Measurements from ENCODE around the gene MSH5. TPM values are rescaled to one million over a fixed set of nuclear protein-coding genes. Genes with fewer than 3 reads are reported as not detected.
A peak's percentile ranks its signal among the peaks of the same experiment; 100 is the strongest.

The MSH5 gene
- total and polyA plus RNA-seq, 2 of the 13 experiments (the other 11 are each of a cell fraction or from before 2014, with no cell fraction given) = 10.2 to 38.7 TPM

DNA sequence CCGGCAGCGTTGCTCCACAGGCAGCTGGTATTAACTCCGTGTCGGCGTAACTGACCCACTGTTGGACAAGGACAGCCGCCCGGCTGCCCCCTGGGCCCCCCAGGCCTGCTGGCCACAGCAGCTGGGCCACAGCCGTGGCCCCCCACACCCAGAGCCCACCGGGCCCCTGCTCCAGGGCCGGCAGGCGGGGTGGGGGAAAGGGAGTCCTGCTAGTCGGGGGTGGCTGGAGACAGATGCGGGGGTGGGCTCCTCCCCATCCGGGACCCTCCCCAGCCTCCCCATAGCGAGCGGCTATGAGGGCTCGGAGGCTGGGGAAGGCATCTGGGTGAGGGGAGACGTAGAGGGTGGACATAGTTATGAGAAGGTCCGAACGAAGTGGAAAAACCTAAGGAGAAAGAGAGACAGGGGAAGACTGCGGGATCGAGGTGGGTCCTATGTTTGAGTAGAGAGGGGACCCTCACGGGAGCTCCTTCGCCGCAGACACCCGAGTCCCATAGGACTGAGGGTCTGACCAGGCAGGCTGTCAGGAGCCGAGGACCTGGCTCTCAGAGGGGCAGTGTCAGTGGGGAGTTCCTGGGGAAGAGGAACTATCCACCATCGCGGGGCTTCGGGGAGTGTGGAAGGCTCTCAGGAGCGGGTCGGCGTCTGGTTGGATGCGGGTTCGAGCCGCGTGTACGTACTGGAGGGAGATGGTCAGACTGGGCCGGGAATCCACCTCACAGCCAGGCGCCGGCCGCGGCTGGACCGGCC is 55.2 kb downstream of the MSH5 start (continued):
- TF ChIP-seq ZNF275 (CRISPR knock-in tag; IDR thresholded peaks at IDR 0.05; ENCODE audit: borderline replicate concordance) (0 out of 2 replicates have a peak, but pooled peaks have one; percentile 10), KDM5A (IDR thresholded peaks at IDR 0.05; ENCODE audit: borderline replicate concordance, low read length) (peak; percentile 74), ZFP91 (CRISPR knock-in tag; IDR thresholded peaks at IDR 0.05; ENCODE audit: borderline replicate concordance) (no peak; the same call in 1 of the 2 replicates), YY1 (IDR thresholded peaks at IDR 0.05; ENCODE audit: insufficient read depth, insufficient replicate concordance, low read depth, low read length) (no peak), ZFP82 (CRISPR knock-in tag; IDR thresholded peaks at IDR 0.05; ENCODE audit: borderline replicate concordance) (no peak), ZNF569 (CRISPR knock-in tag; IDR thresholded peaks at IDR 0.05; ENCODE audit: borderline replicate concordance) (no peak), ZNF3 (CRISPR knock-in tag; IDR thresholded peaks at IDR 0.05) (no peak), NCOA2 (CRISPR knock-in tag; IDR thresholded peaks at IDR 0.05) (no peak), ELF1 (CRISPR knock-in tag; IDR thresholded peaks at IDR 0.05) (no peak), HNF1B (CRISPR knock-in tag; IDR thresholded peaks at IDR 0.05) (peak; percentile 42; the same call in 1 of the 2 replicates), NCOR1 (IDR thresholded peaks at IDR 0.05; ENCODE audit: borderline replicate concordance, low read length) (no peak), U2AF1 (optimal IDR thresholded peaks at IDR 0.05; ENCODE audit: low read depth, low read length) (no peak), NBN (conservative IDR thresholded peaks at IDR 0.05) (no peak), GABPB1 (CRISPR knock-in tag; IDR thresholded peaks at IDR 0.05) (no peak)
- TF ChIP-seq, protein P1, sequence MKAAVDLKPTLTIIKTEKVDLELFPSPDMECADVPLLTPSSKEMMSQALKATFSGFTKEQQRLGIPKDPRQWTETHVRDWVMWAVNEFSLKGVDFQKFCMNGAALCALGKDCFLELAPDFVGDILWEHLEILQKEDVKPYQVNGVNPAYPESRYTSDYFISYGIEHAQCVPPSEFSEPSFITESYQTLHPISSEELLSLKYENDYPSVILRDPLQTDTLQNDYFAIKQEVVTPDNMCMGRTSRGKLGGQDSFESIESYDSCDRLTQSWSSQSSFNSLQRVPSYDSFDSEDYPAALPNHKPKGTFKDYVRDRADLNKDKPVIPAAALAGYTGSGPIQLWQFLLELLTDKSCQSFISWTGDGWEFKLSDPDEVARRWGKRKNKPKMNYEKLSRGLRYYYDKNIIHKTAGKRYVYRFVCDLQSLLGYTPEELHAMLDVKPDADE (CRISPR knock-in tag; IDR thresholded peaks at IDR 0.05) = no peak
- TF ChIP-seq, protein P2, sequence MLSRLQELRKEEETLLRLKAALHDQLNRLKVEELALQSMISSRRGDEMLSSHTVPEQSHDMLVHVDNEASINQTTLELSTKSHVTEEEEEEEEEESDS (CRISPR knock-in tag; IDR thresholded peaks at IDR 0.05; ENCODE audit: borderline replicate concordance) = no peak
- TF ChIP-seq, protein P3, sequence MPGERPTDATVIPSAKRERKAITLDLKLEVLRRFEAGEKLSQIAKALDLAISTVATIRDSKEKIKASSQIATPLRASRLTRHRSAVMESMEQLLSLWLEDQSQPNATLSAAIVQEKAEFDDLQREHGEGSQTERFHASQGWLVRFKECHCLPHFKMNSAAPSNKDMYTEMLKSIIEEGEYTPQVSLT (CRISPR knock-in tag; IDR thresholded peaks at IDR 0.05; ENCODE audit: borderline replicate concordance, low read depth) = no peak
- TF ChIP-seq, protein P4, sequence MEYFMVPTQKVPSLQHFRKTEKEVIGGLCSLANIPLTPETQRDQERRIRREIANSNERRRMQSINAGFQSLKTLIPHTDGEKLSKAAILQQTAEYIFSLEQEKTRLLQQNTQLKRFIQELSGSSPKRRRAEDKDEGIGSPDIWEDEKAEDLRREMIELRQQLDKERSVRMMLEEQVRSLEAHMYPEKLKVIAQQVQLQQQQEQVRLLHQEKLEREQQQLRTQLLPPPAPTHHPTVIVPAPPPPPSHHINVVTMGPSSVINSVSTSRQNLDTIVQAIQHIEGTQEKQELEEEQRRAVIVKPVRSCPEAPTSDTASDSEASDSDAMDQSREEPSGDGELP (IDR thresholded peaks at IDR 0.05; ENCODE audit: borderline replicate concordance, low read depth) = 0 out of 2 replicates have a peak, but pooled peaks have one; percentile 29
- TF ChIP-seq, protein P5, sequence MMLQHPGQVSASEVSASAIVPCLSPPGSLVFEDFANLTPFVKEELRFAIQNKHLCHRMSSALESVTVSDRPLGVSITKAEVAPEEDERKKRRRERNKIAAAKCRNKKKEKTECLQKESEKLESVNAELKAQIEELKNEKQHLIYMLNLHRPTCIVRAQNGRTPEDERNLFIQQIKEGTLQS (CRISPR knock-in tag; IDR thresholded peaks at IDR 0.05) = no peak
- TF ChIP-seq, protein P6, sequence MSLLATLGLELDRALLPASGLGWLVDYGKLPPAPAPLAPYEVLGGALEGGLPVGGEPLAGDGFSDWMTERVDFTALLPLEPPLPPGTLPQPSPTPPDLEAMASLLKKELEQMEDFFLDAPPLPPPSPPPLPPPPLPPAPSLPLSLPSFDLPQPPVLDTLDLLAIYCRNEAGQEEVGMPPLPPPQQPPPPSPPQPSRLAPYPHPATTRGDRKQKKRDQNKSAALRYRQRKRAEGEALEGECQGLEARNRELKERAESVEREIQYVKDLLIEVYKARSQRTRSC (CRISPR knock-in tag; IDR thresholded peaks at IDR 0.05; ENCODE audit: low read depth) = no peak

All from HepG2 (cell line).